WTC11 (cell line): ENCODE results near the gene NAPSA.

Experiments used
- ATF6 ChIP-seq: sonication (generic); formaldehyde crosslinking; IDR thresholded peaks from 2 replicates; pipeline ENCODE4 v1.8.1; 2023; ENCODE audit warnings: mild to moderate bottlenecking, missing genetic modification reagents
- CTCF ChIP-seq: fragments of 200-600 bp; IDR thresholded peaks from 2 replicates; pipeline ENCODE4 v1.8.0; 2022; ENCODE audit warnings: antibody characterized with exemption
- E2F4 ChIP-seq: sonication (generic); formaldehyde crosslinking; IDR thresholded peaks from 2 replicates; pipeline ENCODE4 v1.8.1; 2022; ENCODE audit warnings: low read depth, mild to moderate bottlenecking, moderate library complexity, missing genetic modification reagents, borderline replicate concordance
- MAX ChIP-seq: sonication (generic); formaldehyde crosslinking; IDR thresholded peaks from 2 replicates; pipeline ENCODE4 v1.8.0; 2022; ENCODE audit warnings: mild to moderate bottlenecking, missing genetic modification reagents
- MYBL2 ChIP-seq: sonication (generic); formaldehyde crosslinking; IDR thresholded peaks from 2 replicates; pipeline ENCODE4 v1.8.1; 2023; ENCODE audit warnings: mild to moderate bottlenecking, moderate library complexity, missing genetic modification reagents
- NR1H2 ChIP-seq: sonication (generic); formaldehyde crosslinking; IDR thresholded peaks from 2 replicates; pipeline ENCODE4 v1.9.0; 2021; ENCODE audit warnings: mild to moderate bottlenecking, moderate library complexity, missing genetic modification reagents
- NR2C2 ChIP-seq: sonication (generic); formaldehyde crosslinking; IDR thresholded peaks from 2 replicates; pipeline ENCODE4 v1.8.0; 2022; ENCODE audit warnings: mild to moderate bottlenecking, missing genetic modification reagents
- TCF7 ChIP-seq: sonication (generic); formaldehyde crosslinking; IDR thresholded peaks from 2 replicates; pipeline ENCODE4 v1.8.0; 2022; ENCODE audit warnings: mild to moderate bottlenecking, low read depth, missing genetic modification reagents, moderate library complexity
- USF1 ChIP-seq: sonication (generic); formaldehyde crosslinking; IDR thresholded peaks from 2 replicates; pipeline ENCODE4 v1.8.0; 2022; ENCODE audit warnings: mild to moderate bottlenecking, missing genetic modification reagents
- ZNF396 ChIP-seq: fragments of 250-450 bp; sonication (Bioruptor Pico); IDR thresholded peaks from 2 replicates; pipeline ENCODE4 v1.8.0; 2021; ENCODE audit warnings: mild to moderate bottlenecking, moderate library complexity, borderline replicate concordance
- ZNF532 ChIP-seq: fragments of 250-450 bp; sonication (Bioruptor Pico); IDR thresholded peaks from 2 replicates; pipeline ENCODE4 v1.9.0; 2021; ENCODE audit warnings: mild to moderate bottlenecking, borderline replicate concordance

GRCh38 chr19:50324331-50324730 is 41.1 kb downstream of the NAPSA start:
- TF ChIP-seq CTCF (no peak), E2F4 (no peak), ZNF396 (CRISPR knock-in tag) (no peak), TCF7 (CRISPR knock-in tag) (no peak), USF1 (CRISPR knock-in tag) (no peak), ATF6 (CRISPR knock-in tag) (no peak), ZNF532 (CRISPR knock-in tag) (no peak), MYBL2 (CRISPR knock-in tag) (no peak), NR1H2 (CRISPR knock-in tag) (no peak), NR2C2 (no peak), MAX (CRISPR knock-in tag) (no peak)
